Transverse colon (tissue), 4 donors: Measurements from ENCODE around the gene ABCE1.

Experiments used
- POLR2AphosphoS5 ChIP-seq, 3 donors: sonication (generic); formaldehyde crosslinking; IDR thresholded peaks; one replicate each; pipeline ENCODE4 v1.6.1; 2016; ENCODE audit warnings: antibody characterized with exemption in 3 of 3
- TF ChIP-seq, protein P1 (sequence below), 5 experiments: fragments of 200-600 bp in 3 of 5; fragments of 450-650 bp in 2 of 5; sonication (generic) in 3 of 5; IDR thresholded peaks; 1 replicate in 2 of 5; 2 replicates in 3 of 5; pipeline ENCODE4 v1.5.1; 2016 to 2017; ENCODE audit warnings: antibody characterized with exemption in 5 of 5, inconsistent platforms in 3 of 5, mild to moderate bottlenecking in 2 of 5, moderate library complexity in 1 of 5

DNA sequence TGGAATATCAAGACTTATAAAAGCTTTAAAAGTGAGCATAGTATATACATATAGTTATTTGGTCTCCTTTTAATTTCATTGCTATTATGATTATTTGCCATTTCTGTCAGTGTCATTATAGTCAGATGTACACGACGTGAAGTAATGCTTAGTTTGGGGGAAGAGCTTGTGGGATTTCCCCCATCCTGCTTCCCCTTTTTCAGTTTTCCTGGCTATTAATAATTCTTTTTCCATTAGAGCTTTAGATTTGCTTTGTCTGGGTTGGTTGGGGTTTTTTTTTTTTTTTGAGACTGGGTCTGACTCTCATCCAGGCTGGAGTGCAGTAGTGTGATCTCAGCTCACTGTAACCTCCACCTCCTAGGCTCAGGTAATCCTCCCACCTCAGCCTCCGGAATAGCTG is 5.4 kb downstream of the ABCE1 start:
- TF ChIP-seq, protein P1, sequence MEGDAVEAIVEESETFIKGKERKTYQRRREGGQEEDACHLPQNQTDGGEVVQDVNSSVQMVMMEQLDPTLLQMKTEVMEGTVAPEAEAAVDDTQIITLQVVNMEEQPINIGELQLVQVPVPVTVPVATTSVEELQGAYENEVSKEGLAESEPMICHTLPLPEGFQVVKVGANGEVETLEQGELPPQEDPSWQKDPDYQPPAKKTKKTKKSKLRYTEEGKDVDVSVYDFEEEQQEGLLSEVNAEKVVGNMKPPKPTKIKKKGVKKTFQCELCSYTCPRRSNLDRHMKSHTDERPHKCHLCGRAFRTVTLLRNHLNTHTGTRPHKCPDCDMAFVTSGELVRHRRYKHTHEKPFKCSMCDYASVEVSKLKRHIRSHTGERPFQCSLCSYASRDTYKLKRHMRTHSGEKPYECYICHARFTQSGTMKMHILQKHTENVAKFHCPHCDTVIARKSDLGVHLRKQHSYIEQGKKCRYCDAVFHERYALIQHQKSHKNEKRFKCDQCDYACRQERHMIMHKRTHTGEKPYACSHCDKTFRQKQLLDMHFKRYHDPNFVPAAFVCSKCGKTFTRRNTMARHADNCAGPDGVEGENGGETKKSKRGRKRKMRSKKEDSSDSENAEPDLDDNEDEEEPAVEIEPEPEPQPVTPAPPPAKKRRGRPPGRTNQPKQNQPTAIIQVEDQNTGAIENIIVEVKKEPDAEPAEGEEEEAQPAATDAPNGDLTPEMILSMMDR (IDR thresholded peaks at IDR 0.05), result no peak
- TF ChIP-seq POLR2AphosphoS5 (IDR thresholded peaks at IDR 0.05), result no peak
